HEK293 (cell line): ENCODE data around the gene PDE3A.

Experiments used
- MZF1 ChIP-seq: fragments of 450-650 bp; formaldehyde crosslinking; IDR thresholded peaks from 2 replicates; pipeline ENCODE4 v1.5.1; 2017; ENCODE audit warnings: missing biosample characterization, missing genetic modification characterization, borderline replicate concordance
- REPIN1 ChIP-seq: fragments of 450-650 bp; formaldehyde crosslinking; IDR thresholded peaks from 2 replicates; pipeline ENCODE4 v1.5.1; 2017; ENCODE audit warnings: missing biosample characterization, missing genetic modification characterization, low read depth
- SP2 ChIP-seq: fragments of 450-650 bp; formaldehyde crosslinking; IDR thresholded peaks from 2 replicates; pipeline ENCODE4 v1.5.1; 2016; ENCODE audit warnings: missing biosample characterization, missing genetic modification characterization
- ZBTB17 ChIP-seq: fragments of 450-650 bp; formaldehyde crosslinking; IDR thresholded peaks from 2 replicates; pipeline ENCODE4 v1.5.1; 2016; ENCODE audit warnings: missing biosample characterization, missing genetic modification characterization
- ZNF169 ChIP-seq: fragments of 450-650 bp; formaldehyde crosslinking; IDR thresholded peaks from 2 replicates; pipeline ENCODE4 v1.5.1; 2016; ENCODE audit warnings: missing biosample characterization, missing genetic modification characterization
- ZNF416 ChIP-seq: fragments of 450-650 bp; formaldehyde crosslinking; IDR thresholded peaks from 2 replicates; pipeline ENCODE4 v1.5.1; 2016; ENCODE audit warnings: missing biosample characterization, missing genetic modification characterization
- ZNF558 ChIP-seq: fragments of 450-650 bp; formaldehyde crosslinking; IDR thresholded peaks from 2 replicates; pipeline ENCODE4 v1.5.1; 2016; ENCODE audit warnings: missing biosample characterization, missing genetic modification characterization
- TF ChIP-seq, protein P1 (sequence below): fragments of 450-650 bp; formaldehyde crosslinking; IDR thresholded peaks from 2 replicates; pipeline ENCODE4 v1.5.1; 2016; ENCODE audit warnings: missing biosample characterization, missing genetic modification characterization
- TF ChIP-seq, protein P2 (sequence below): fragments of 450-650 bp; formaldehyde crosslinking; IDR thresholded peaks from 2 replicates; pipeline ENCODE4 v1.5.1; 2016; ENCODE audit warnings: missing biosample characterization, missing genetic modification characterization

DNA sequence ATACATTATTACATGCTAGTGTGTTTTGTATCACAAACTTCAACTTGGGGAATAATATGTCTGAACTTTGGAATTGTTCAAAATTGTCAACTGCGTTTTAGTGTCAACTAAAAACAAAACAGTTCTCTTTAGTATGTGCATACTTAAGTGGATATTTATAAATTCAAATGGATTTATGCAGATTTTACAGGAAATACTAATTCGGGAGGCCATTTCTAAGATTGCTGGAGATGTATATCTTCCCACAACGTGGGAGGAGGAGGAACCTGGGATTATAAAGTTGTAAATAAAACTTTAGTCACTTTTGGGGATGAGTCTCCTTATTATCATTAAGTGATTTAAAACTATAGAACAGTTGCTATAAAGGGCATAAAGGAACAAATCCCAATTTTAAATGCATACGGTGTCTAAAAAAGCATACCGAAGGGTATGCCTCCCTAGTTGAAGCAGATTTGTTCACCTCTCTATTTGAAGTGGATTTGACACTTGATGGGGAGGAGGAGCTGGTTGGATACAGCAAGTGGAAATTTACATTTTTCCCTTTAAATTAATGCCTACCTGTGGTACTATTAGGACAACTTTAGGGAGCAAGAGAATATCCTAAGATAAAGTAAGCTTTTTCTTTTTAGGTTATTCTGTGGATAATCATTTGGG, 2.7 kb downstream of the PDE3A start:
- TF ChIP-seq, protein P1, sequence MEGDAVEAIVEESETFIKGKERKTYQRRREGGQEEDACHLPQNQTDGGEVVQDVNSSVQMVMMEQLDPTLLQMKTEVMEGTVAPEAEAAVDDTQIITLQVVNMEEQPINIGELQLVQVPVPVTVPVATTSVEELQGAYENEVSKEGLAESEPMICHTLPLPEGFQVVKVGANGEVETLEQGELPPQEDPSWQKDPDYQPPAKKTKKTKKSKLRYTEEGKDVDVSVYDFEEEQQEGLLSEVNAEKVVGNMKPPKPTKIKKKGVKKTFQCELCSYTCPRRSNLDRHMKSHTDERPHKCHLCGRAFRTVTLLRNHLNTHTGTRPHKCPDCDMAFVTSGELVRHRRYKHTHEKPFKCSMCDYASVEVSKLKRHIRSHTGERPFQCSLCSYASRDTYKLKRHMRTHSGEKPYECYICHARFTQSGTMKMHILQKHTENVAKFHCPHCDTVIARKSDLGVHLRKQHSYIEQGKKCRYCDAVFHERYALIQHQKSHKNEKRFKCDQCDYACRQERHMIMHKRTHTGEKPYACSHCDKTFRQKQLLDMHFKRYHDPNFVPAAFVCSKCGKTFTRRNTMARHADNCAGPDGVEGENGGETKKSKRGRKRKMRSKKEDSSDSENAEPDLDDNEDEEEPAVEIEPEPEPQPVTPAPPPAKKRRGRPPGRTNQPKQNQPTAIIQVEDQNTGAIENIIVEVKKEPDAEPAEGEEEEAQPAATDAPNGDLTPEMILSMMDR: no peak
- TF ChIP-seq, protein P2, sequence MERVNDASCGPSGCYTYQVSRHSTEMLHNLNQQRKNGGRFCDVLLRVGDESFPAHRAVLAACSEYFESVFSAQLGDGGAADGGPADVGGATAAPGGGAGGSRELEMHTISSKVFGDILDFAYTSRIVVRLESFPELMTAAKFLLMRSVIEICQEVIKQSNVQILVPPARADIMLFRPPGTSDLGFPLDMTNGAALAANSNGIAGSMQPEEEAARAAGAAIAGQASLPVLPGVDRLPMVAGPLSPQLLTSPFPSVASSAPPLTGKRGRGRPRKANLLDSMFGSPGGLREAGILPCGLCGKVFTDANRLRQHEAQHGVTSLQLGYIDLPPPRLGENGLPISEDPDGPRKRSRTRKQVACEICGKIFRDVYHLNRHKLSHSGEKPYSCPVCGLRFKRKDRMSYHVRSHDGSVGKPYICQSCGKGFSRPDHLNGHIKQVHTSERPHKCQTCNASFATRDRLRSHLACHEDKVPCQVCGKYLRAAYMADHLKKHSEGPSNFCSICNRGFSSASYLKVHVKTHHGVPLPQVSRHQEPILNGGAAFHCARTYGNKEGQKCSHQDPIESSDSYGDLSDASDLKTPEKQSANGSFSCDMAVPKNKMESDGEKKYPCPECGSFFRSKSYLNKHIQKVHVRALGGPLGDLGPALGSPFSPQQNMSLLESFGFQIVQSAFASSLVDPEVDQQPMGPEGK (tag by site-specific recombination): no peak
- TF ChIP-seq ZBTB17 (tag by site-specific recombination): no peak
- no peak for TF ChIP-seq ZNF558
- no peak for TF ChIP-seq MZF1
- no peak for TF ChIP-seq SP2 (tag by site-specific recombination)
- TF ChIP-seq ZNF416 (tag by site-specific recombination): no peak
- no peak for TF ChIP-seq REPIN1 (tag by site-specific recombination)
- no peak for TF ChIP-seq ZNF169 (tag by site-specific recombination)
